GM12891 (cell line): Measurements from ENCODE around the gene MAGI1.
"Not testable (repeated sequence)": the region's sequence is repeated elsewhere in the genome, so short reads cannot be mapped to it uniquely, and the experiment has no call there.

ENCODE experiments used
- DNase-seq: peaks from one replicate; pipeline ENCODE4 v3.0.0; 2011; ENCODE audit warnings: low spot score; ENCODE audit not compliant: insufficient read length
- FAIRE-seq: peaks from 2 replicates; lab custom pipeline; 2011; peaks lifted over from hg19 to GRCh38; lab: Jason Lieb, UNC
- PAX5 ChIP-seq: IDR thresholded peaks from 2 replicates; pipeline ENCODE4 v1.6.1; 2011; ENCODE audit warnings: low read length, moderate library complexity, mild to moderate bottlenecking; ENCODE audit not compliant: insufficient read depth, severe bottlenecking
- POLR2A ChIP-seq: IDR thresholded peaks from 2 replicates; pipeline ENCODE4 v1.6.1; 2011; ENCODE audit warnings: low read depth, low read length, control low read depth
- POLR2AphosphoS5 ChIP-seq: IDR thresholded peaks from 2 replicates; pipeline ENCODE4 v1.6.1; 2011; ENCODE audit warnings: low read depth, low read length, control low read depth
- POU2F2 ChIP-seq: IDR thresholded peaks from 2 replicates; pipeline ENCODE4 v1.6.1; 2011; ENCODE audit warnings: low read depth, mild to moderate bottlenecking, control low read depth, low read length, moderate library complexity
- SPI1 ChIP-seq: IDR thresholded peaks from 2 replicates; pipeline ENCODE4 v1.6.1; 2011; ENCODE audit warnings: low read depth, low read length, control low read depth
- TAF1 ChIP-seq: IDR thresholded peaks from 2 replicates; pipeline ENCODE4 v1.6.1; 2011; ENCODE audit warnings: low read depth, low read length, control low read depth

Gene MAGI1

GRCh38 chr3:65733459-65733858 lies 305.3 kb downstream of the MAGI1 start:
- FAIRE-seq (no peak), DNase-seq (no peak)
- no peak for TF ChIP-seq POU2F2
- no peak for TF ChIP-seq PAX5
- no peak for TF ChIP-seq POLR2A

GRCh38 chr3:65732051-65732935 lies 306.4 kb downstream of the MAGI1 start:
- FAIRE-seq, result peak; percentile 83
- DNase-seq, result peak; percentile 7
- TF ChIP-seq PAX5 (no peak), TAF1 (no peak), POU2F2 (no peak), SPI1 (no peak), POLR2A (no peak), POLR2AphosphoS5 (no peak)

GRCh38 chr3:65730449-65730848 lies 308.3 kb downstream of the MAGI1 start:
- no peak for DNase-seq
- FAIRE-seq, result no peak
- TF ChIP-seq SPI1, result no peak
- TF ChIP-seq PAX5, result no peak
- no peak for TF ChIP-seq POLR2AphosphoS5
- TF ChIP-seq TAF1, result no peak
- no peak for TF ChIP-seq POU2F2
- TF ChIP-seq POLR2A, result no peak

- TF ChIP-seq POLR2AphosphoS5, result no peak
- TF ChIP-seq PAX5, result no peak
- no peak for TF ChIP-seq POU2F2
- TF ChIP-seq SPI1, result no peak
- no peak for TF ChIP-seq TAF1
- no peak for TF ChIP-seq POLR2A
- FAIRE-seq (no peak), DNase-seq (no peak)
These were observed 308.7 kb downstream of the MAGI1 start for GRCh38 chr3:65729973-65730372.

GRCh38 chr3:65729555-65729954 lies 309.2 kb downstream of the MAGI1 start:
- no peak for FAIRE-seq
- no peak for TF ChIP-seq POLR2AphosphoS5
- no peak for TF ChIP-seq TAF1
- TF ChIP-seq POU2F2, result no peak
- no peak for TF ChIP-seq POLR2A
- no peak for TF ChIP-seq PAX5
- TF ChIP-seq SPI1, result no peak

GRCh38 chr3:65728138-65728537 lies 310.6 kb downstream of the MAGI1 start:
- TF ChIP-seq PAX5 (no peak), POLR2AphosphoS5 (no peak)
- no peak for DNase-seq
- no peak for FAIRE-seq

More at GRCh38 chr3:65729555-65729954, 309.2 kb downstream of the MAGI1 start:
- no peak for DNase-seq

GRCh38 chr3:65723985-65724384 lies 314.7 kb downstream of the MAGI1 start:
- FAIRE-seq, result no peak
- TF ChIP-seq SPI1 (no peak), POU2F2 (no peak), POLR2AphosphoS5 (no peak), POLR2A (no peak), TAF1 (no peak), PAX5 (no peak)
- DNase-seq, result no peak

- no peak for FAIRE-seq
- no peak for DNase-seq
- TF ChIP-seq POLR2AphosphoS5, result no peak
- no peak for TF ChIP-seq SPI1
- no peak for TF ChIP-seq POLR2A
- no peak for TF ChIP-seq TAF1
- no peak for TF ChIP-seq PAX5
- TF ChIP-seq POU2F2, result no peak
These were observed 315.7 kb downstream of the MAGI1 start for GRCh38 chr3:65723011-65723410.

- TF ChIP-seq TAF1, result no peak
- no peak for TF ChIP-seq POLR2A
- no peak for TF ChIP-seq POLR2AphosphoS5
- TF ChIP-seq SPI1, result no peak
- no peak for TF ChIP-seq POU2F2
- TF ChIP-seq PAX5, result no peak
- FAIRE-seq (no peak), DNase-seq (no peak)
These were observed 317.6 kb downstream of the MAGI1 start for GRCh38 chr3:65720989-65721737.

GRCh38 chr3:65719639-65720038 lies 319.1 kb downstream of the MAGI1 start:
- not testable (repeated sequence) for FAIRE-seq, DNase-seq
